K562 (cell line): ENCODE results near the gene FCGR2B. TPM values are rescaled to one million over a fixed set of nuclear protein-coding genes. Genes with fewer than 3 reads are reported as not detected.
"Not testable (repeated sequence)": the region's sequence is repeated elsewhere in the genome, so short reads cannot be mapped to it uniquely, and the experiment has no call there.

ENCODE experiments used
- ATAC-seq: fragments of 200-7000 bp; cut with Tn5 transposase; 3 replicates; pipeline ENCODE4 v1.9.1; 2020; ENCODE audit warnings: moderate library complexity
- BruUV-seq: library from RNA; stranded (reverse); fragments of 400-500 nt; replicated peaks from 2 replicates; lab custom pipeline; 2021; lab: Mats Ljungman, UMichigan
- CTCF ChIA-PET: fragments of 300-600 bp; formaldehyde crosslinking; extraction: SDS; loops from one replicate; lab custom pipeline; 2021; ENCODE audit warnings: low intra/inter-chr PET ratio; lab: Yijun Ruan, JAX
- POLR2A ChIA-PET: fragments of 300-600, 350-650 bp; sonication (Branson Sonifier 250); formaldehyde crosslinking; extraction: SDS; loops from one replicate; lab custom pipeline; 2021; ENCODE audit warnings: antibody characterized with exemption, inconsistent platforms; lab: Yijun Ruan, JAX
- DNase-seq, 4 experiments: peaks; one replicate each; pipeline versions ENCODE4 v3.0.0 to v3.0.0-alpha.2; 2011 to 2018; ENCODE audit warnings: low spot score in 3 of 4, mixed read lengths in 3 of 4; ENCODE audit errors: extremely low read depth in 1 of 4
- FAIRE-seq: peaks from 2 replicates; lab custom pipeline; 2011; peaks lifted over from hg19 to GRCh38; lab: Jason Lieb, UNC
- H2AFZ ChIP-seq: 2 replicates; pipeline ENCODE4 v1.6.0; 2011; ENCODE audit warnings: low read depth, low read length, control low read depth, inconsistent platforms
- H3K27ac ChIP-seq: fragments of 200-600 bp; 3 replicates; pipeline ENCODE4 v1.8.0; 2011; ENCODE audit warnings: low read depth, mild to moderate bottlenecking, control low read depth, inconsistent platforms, low read length, moderate library complexity, mixed read lengths; ENCODE audit errors: extremely low read depth
- H3K27me3 ChIP-seq, 2 experiments: fragments of 300-600 bp in 1 of 2; 2 replicates in 1 of 2; 3 replicates in 1 of 2; pipeline versions ENCODE4 v1.6.0 to v1.8.0; 2011; ENCODE audit warnings: inconsistent platforms in 2 of 2, low read length in 2 of 2, mild to moderate bottlenecking in 1 of 2, mixed read lengths in 1 of 2, moderate library complexity in 1 of 2; ENCODE audit not compliant: control insufficient read depth in 2 of 2, insufficient read depth in 2 of 2
- H3K36me3 ChIP-seq: fragments of 300-600 bp; 3 replicates; pipeline ENCODE4 v1.8.0; 2011; ENCODE audit warnings: mild to moderate bottlenecking, low read length, inconsistent platforms; ENCODE audit not compliant: control insufficient read depth, insufficient read depth
- H3K4me1 ChIP-seq, 2 experiments: fragments of 200-600 bp in 1 of 2; replicated peaks in 1 of 2; 2 replicates in 1 of 2; 3 replicates in 1 of 2; pipeline versions ENCODE4 v1.5.1 to v1.8.0; 2011; ENCODE audit warnings: inconsistent platforms in 2 of 2, low read length in 2 of 2, mild to moderate bottlenecking in 1 of 2, mixed read lengths in 1 of 2, moderate library complexity in 1 of 2; ENCODE audit not compliant: control insufficient read depth in 2 of 2, insufficient read depth in 2 of 2
- H3K4me2 ChIP-seq: 2 replicates; pipeline ENCODE4 v1.6.1; 2011; ENCODE audit warnings: low read length, control low read depth, inconsistent platforms, mixed read lengths; ENCODE audit not compliant: insufficient read depth
- H3K4me3 ChIP-seq: fragments of 200-600 bp; sonication (generic), shearing (Covaris generic); 2 replicates; pipeline ENCODE4 v1.5.1; 2016; ENCODE audit warnings: control low read depth, inconsistent platforms
- H3K79me2 ChIP-seq: fragments of 200-600 bp; 3 replicates; pipeline ENCODE4 v1.8.0; 2011; ENCODE audit warnings: low read length, inconsistent platforms; ENCODE audit not compliant: control insufficient read depth, insufficient read depth
- H3K9ac ChIP-seq, 2 experiments: 2 replicates each; pipeline versions ENCODE4 v1.6.0 to v1.6.1; 2011; ENCODE audit warnings: low read depth in 2 of 2, low read length in 2 of 2, control low read depth in 1 of 2, inconsistent platforms in 1 of 2, mild to moderate bottlenecking in 1 of 2, mixed read lengths in 1 of 2; ENCODE audit not compliant: insufficient read depth in 1 of 2
- H3K9me1 ChIP-seq: one replicate; pipeline ENCODE4 v1.6.0; 2011; ENCODE audit warnings: inconsistent platforms, mild to moderate bottlenecking, low read length, moderate library complexity; ENCODE audit not compliant: control insufficient read depth, insufficient read depth
- H3K9me3 ChIP-seq: replicated peaks from 2 replicates; pipeline ENCODE4 v1.5.1; 2011; ENCODE audit warnings: low read depth, low read length, inconsistent platforms; ENCODE audit not compliant: control insufficient read depth, insufficient read depth
- H4K20me1 ChIP-seq: replicated peaks from 2 replicates; pipeline ENCODE4 v1.6.1; 2011; ENCODE audit warnings: low read length, inconsistent platforms, mixed read lengths; ENCODE audit not compliant: control insufficient read depth, insufficient read depth
- BMI1 ChIP-seq: fragments of 150-350 bp; IDR thresholded peaks from 2 replicates; pipeline ENCODE4 v1.6.1; 2014; ENCODE audit warnings: low read length
- CXXC5 ChIP-seq: fragments of 250-450 bp; sonication (Bioruptor Pico); IDR thresholded peaks from 2 replicates; pipeline ENCODE4 v1.8.0; 2022; ENCODE audit warnings: inconsistent platforms, mild to moderate bottlenecking, moderate library complexity
- ESRRA ChIP-seq: fragments of 450-650 bp; IDR thresholded peaks from 2 replicates; pipeline ENCODE4 v1.6.1; 2014; ENCODE audit warnings: low read depth, mild to moderate bottlenecking, moderate library complexity, borderline replicate concordance
- GATAD2B ChIP-seq: fragments of 450-650 bp; IDR thresholded peaks from 2 replicates; pipeline ENCODE4 v1.6.1; 2017; ENCODE audit warnings: mild to moderate bottlenecking, borderline replicate concordance
- KDM4B ChIP-seq, 2 experiments: fragments of 450-650 bp in 1 of 2; sonication (generic) in 1 of 2; IDR thresholded peaks; 2 replicates each; pipeline ENCODE4 v1.6.1; 2016 to 2017; ENCODE audit warnings: borderline replicate concordance in 2 of 2, antibody characterized with exemption in 1 of 2, low read depth in 1 of 2, mild to moderate bottlenecking in 1 of 2
- LEF1 ChIP-seq: fragments of 450-650 bp; IDR thresholded peaks from 2 replicates; pipeline ENCODE4 v1.6.1; 2016; ENCODE audit warnings: mild to moderate bottlenecking
- MYNN ChIP-seq, 2 experiments: sonication (generic); formaldehyde crosslinking in 1 of 2; IDR thresholded peaks; 2 replicates each; pipeline versions ENCODE4 v1.5.0 to v1.6.1; 2016 to 2020; ENCODE audit warnings: antibody characterized with exemption in 1 of 2, missing genetic modification reagents in 1 of 2
- NCOR1 ChIP-seq: fragments of 450-650 bp; IDR thresholded peaks from 2 replicates; pipeline ENCODE4 v1.6.1; 2016; ENCODE audit warnings: mild to moderate bottlenecking, moderate library complexity
- NFIC ChIP-seq: fragments of 450-650 bp; IDR thresholded peaks from 2 replicates; pipeline ENCODE4 v1.6.1; 2017; ENCODE audit warnings: mild to moderate bottlenecking, inconsistent platforms
- SIN3B ChIP-seq: fragments of 450-650 bp; IDR thresholded peaks from 2 replicates; pipeline ENCODE4 v1.6.1; 2017; ENCODE audit warnings: low read depth, mild to moderate bottlenecking, moderate library complexity
- ZNF551 ChIP-seq: fragments of 250-450 bp; sonication (Bioruptor Pico); IDR thresholded peaks from 2 replicates; pipeline ENCODE4 v1.5.0; 2021; ENCODE audit warnings: mild to moderate bottlenecking, moderate library complexity
- WGBS: fragments of 100-300 bp; shearing (Covaris generic); methylation state at CpG from one replicate; pipeline ENCODE4 v1.1.6; 2016; ENCODE audit warnings: low coverage, mixed read lengths; ENCODE audit not compliant: insufficient coverage; ENCODE audit errors: missing lambda C conversion rate; 5-methylcytosine and 5-hydroxymethylcytosine counted together
- in situ Hi-C: fragments of 300-500 bp; cut with MboI; formaldehyde crosslinking; loops from 4 replicates; pipeline ENCODE4 v1.15.0; 2018; ENCODE audit warnings: inconsistent platforms, mixed read lengths
- intact Hi-C: fragments of 100-400 bp; cut with micrococcal nuclease; formaldehyde crosslinking; loops from 2 replicates; pipeline ENCODE4 v1.14.2; 2022
- polyA plus RNA-seq, 8 experiments: library from polyadenylated mRNA; depleted of rRNA in 4 of 8; stranded (reverse) in 5 of 8; unstranded in 3 of 8; fragments of >200 nt; fragmentation: Nextera tagmentation in 2 of 8; fragmentation: Illumina TruSeq in 1 of 8; extraction: Ambion mirVana in 2 of 8; extraction: Trizol in 1 of 8; gene quantifications; 2 replicates each; pipeline versions ENCODE4 v1.2.1 to v1.2.3, GENCODE V29; 2011 to 2014; ENCODE audit warnings: inconsistent platforms in 1 of 8, missing spikeins in 1 of 8
- total RNA-seq, 7 experiments: library from RNA; depleted of rRNA in 6 of 7; stranded (reverse); fragments of >200 nt in 6 of 7; fragmentation: Illumina TruSeq in 2 of 7; extraction: Trizol in 2 of 7; gene quantifications; 2 replicates each; pipeline versions ENCODE4 v1.2.1 to v1.2.3, GENCODE V29; 2011 to 2021; ENCODE audit warnings: low replicate concordance in 1 of 7
- TF ChIP-seq, protein P1 (sequence below): fragments of 250-450 bp; sonication (Bioruptor Pico); IDR thresholded peaks from 2 replicates; pipeline ENCODE4 v1.4.0; 2020
- TF ChIP-seq, protein P2 (sequence below): sonication (generic); formaldehyde crosslinking; IDR thresholded peaks from 2 replicates; pipeline ENCODE4 v1.9.0; 2022; ENCODE audit warnings: mild to moderate bottlenecking, missing genetic modification reagents

Gene FCGR2B
- total and polyA plus RNA-seq, 9 of the 15 experiments (the other 6 are each of a cell fraction or from before 2014, with no cell fraction given) = 1.7 to 8.9 (median 3.9) TPM

DNA sequence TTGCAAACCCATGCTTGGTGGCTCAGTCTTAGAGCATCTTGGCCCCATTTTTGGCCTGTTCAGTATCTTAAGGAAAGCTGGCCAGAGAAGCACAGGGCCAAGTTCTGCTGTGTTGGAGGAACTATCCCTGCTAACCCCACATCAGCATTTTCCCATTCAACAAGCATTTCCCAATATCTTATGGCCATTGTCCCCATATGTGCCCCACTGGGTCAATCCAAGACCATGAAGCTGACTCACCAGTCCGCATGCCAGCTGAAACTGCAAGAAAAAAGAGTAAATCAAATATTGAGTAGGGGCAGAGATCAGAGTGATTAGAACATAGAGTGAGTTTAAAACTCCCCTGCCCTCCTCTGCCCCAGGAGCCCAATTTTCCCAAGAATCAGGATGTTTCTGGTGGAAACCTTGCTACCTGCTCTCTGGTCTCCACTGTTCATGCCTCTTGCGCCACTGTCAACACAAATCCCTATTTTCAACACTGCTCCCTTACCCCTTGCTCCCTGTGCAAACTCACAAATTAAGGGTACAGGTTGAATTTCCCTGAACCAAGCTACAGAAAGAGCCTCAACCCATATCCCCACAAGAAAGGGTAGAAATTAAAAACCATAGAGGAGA lies 32.7 kb upstream of the FCGR2B start:
- H3K9me3 ChIP-seq, in situ Hi-C loops, intact Hi-C loops, H3K9me1 ChIP-seq, CTCF ChIA-PET, H3K27me3 ChIP-seq, H2AFZ ChIP-seq, DNase-seq, ATAC-seq, POLR2A ChIA-PET, H3K4me2 ChIP-seq, H3K4me1 ChIP-seq, BruUV-seq, H3K4me3 ChIP-seq, H3K9ac ChIP-seq, H3K27ac ChIP-seq, FAIRE-seq, H4K20me1 ChIP-seq, H3K79me2 ChIP-seq, H3K36me3 ChIP-seq: not testable (repeated sequence)
- WGBS = 100% methylated on average over 1 of the region's 2 CpGs

DNA sequence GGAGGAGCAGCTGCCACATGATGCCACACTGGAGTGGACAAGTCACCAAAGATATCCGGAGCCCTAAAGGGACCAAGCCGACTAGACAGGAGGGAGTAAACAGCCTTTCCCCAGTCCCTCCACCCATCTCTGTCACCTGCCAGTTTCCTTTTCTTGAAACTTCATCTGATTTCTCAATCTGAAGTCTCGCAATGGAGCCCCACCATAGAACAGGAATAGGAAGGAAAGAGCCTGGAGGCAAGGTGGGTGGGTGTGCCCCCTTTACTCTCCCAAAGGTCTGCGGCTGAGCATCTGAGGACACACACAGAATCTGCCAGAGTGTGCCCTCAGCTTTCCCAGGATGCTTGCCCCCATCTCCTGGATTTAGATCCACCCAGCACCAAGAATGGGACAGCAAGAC lies 31.9 kb upstream of the FCGR2B start, which contains the start of gene FCGR3B:
FCGR3B (minus strand) TSS at position 101 of the 400 bp plus-strand sequence; CDS start at position 19, 82 bp downstream.
- intact Hi-C loops (no loop called here), in situ Hi-C loops (no loop called here)
- no peak within 1 kb of the TSS for H3K27ac ChIP-seq
- H4K20me1 ChIP-seq = no peaks in the 10 kb centered on the region
- no TSS peak for BruUV-seq
- 79% methylated on average over 4 of the region's 4 CpGs for WGBS
- H3K79me2 ChIP-seq = no peaks in the 10 kb centered on the region
- H3K4me2 ChIP-seq = no peak within 1 kb of the TSS
- H2AFZ ChIP-seq = no peak within 1 kb of the TSS
- peak within 1 kb of the TSS in 1 of 2 experiments; percentile 14; a peak in 1 of 4 replicates for H3K9ac ChIP-seq
- no peaks in the 10 kb centered on the region for H3K36me3 ChIP-seq
- ATAC-seq = no peak
- no peak for DNase-seq
- FAIRE-seq = no peak
- POLR2A ChIA-PET = no interaction called here
- peaks cover 0 to 9% of the 10 kb centered on the region in 2 experiments; a peak in 3 of 5 replicates for H3K4me1 ChIP-seq
- H3K9me3 ChIP-seq = no peaks in the 10 kb centered on the region
- no peaks in the 10 kb centered on the region for H3K27me3 ChIP-seq
- CTCF ChIA-PET = no interaction called here
- H3K9me1 ChIP-seq = no peaks in the 10 kb centered on the region
- no peak within 1 kb of the TSS for H3K4me3 ChIP-seq
- TF ChIP-seq ESRRA = no peak
- no peak for TF ChIP-seq LEF1
- TF ChIP-seq GATAD2B = no peak
- TF ChIP-seq BMI1 = no peak
- no peak for TF ChIP-seq NCOR1
- TF ChIP-seq NFIC = no peak
- no peak for TF ChIP-seq KDM4B (IDR thresholded peaks at IDR 0.05; ENCODE audit: borderline replicate concordance in 2 of 2, low read depth in 1 of 2)
- TF ChIP-seq CXXC5 (CRISPR knock-in tag) = no peak
- no peak for TF ChIP-seq MYNN (IDR thresholded peaks at IDR 0.05)
- TF ChIP-seq MYNN (CRISPR knock-in tag; IDR thresholded peaks at IDR 0.05) = no peak
- no peak for TF ChIP-seq SIN3B
- no peak for TF ChIP-seq ZNF551 (CRISPR knock-in tag)
- TF ChIP-seq, protein P1, sequence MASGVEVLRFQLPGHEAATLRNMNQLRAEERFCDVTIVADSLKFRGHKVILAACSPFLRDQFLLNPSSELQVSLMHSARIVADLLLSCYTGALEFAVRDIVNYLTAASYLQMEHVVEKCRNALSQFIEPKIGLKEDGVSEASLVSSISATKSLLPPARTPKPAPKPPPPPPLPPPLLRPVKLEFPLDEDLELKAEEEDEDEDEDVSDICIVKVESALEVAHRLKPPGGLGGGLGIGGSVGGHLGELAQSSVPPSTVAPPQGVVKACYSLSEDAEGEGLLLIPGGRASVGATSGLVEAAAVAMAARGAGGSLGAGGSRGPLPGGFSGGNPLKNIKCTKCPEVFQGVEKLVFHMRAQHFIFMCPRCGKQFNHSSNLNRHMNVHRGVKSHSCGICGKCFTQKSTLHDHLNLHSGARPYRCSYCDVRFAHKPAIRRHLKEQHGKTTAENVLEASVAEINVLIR = no peak
- TF ChIP-seq, protein P2, sequence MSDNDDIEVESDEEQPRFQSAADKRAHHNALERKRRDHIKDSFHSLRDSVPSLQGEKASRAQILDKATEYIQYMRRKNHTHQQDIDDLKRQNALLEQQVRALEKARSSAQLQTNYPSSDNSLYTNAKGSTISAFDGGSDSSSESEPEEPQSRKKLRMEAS = no peak
